HUES6 (cell line): Measurements from ENCODE around the gene TMEM63A.

Experiments
- H3K27ac ChIP-seq: 2 replicates; pipeline ENCODE4 v1.7.0; 2013; ENCODE audit warnings: low read depth, mild to moderate bottlenecking, low read length, inconsistent platforms
- H3K27me3 ChIP-seq: 2 replicates; pipeline ENCODE4 v1.6.1; 2013; ENCODE audit warnings: low read length; ENCODE audit not compliant: control insufficient read depth, insufficient read depth
- H3K36me3 ChIP-seq: 2 replicates; pipeline ENCODE4 v1.6.1; 2013; ENCODE audit warnings: low read length; ENCODE audit not compliant: control insufficient read depth, insufficient read depth
- H3K4me1 ChIP-seq: 2 replicates; pipeline ENCODE4 v1.6.1; 2013; ENCODE audit warnings: low read length; ENCODE audit not compliant: control insufficient read depth, insufficient read depth
- H3K4me3 ChIP-seq: 2 replicates; pipeline ENCODE4 v1.5.1; 2013; ENCODE audit warnings: low read depth, low read length
- H3K9ac ChIP-seq: one replicate; pipeline ENCODE4 v1.6.1; 2013; ENCODE audit warnings: mild to moderate bottlenecking, low read length
- H3K9me3 ChIP-seq: 2 replicates; pipeline ENCODE4 v1.6.1; 2013; ENCODE audit warnings: low read depth, low read length; ENCODE audit not compliant: control insufficient read depth, insufficient read depth

TMEM63A gene

GRCh38 chr1:225883616-225884265 lies 1.6 kb upstream of the TMEM63A start:
- Histone ChIP-seq H3K9me3 (no peaks in the 10 kb centered on the region), H3K9ac (peak overlapping the region; percentile 98), H3K4me3 (peak overlapping the region; percentile 97), H3K27ac (no peak overlapping the region), H3K27me3 (peaks cover 9% of the 10 kb centered on the region; the same call in 1 of the 2 replicates), H3K36me3 (peaks cover 15% of the 10 kb centered on the region), H3K4me1 (peaks cover 31% of the 10 kb centered on the region)

- Histone ChIP-seq H3K4me3 (peak overlapping the region; percentile 97), H3K4me1 (peaks cover 29% of the 10 kb centered on the region), H3K36me3 (peaks cover 17% of the 10 kb centered on the region), H3K9ac (peak overlapping the region; percentile 98), H3K27me3 (peaks cover 4% of the 10 kb centered on the region; the same call in 1 of the 2 replicates), H3K9me3 (no peaks in the 10 kb centered on the region), H3K27ac (peak overlapping the region; percentile 95)
Observed at GRCh38 chr1:225882694-225883615, 775 bp upstream of the TMEM63A start.

GRCh38 chr1:225881081-225881958 lies 860 bp downstream of the TMEM63A start:
- Histone ChIP-seq H3K27me3 (peaks cover 4% of the 10 kb centered on the region; the same call in 1 of the 2 replicates), H3K4me3 (peak overlapping the region; percentile 97), H3K9ac (peak overlapping the region; percentile 98), H3K36me3 (peaks cover 20% of the 10 kb centered on the region), H3K4me1 (peaks cover 32% of the 10 kb centered on the region), H3K9me3 (no peaks in the 10 kb centered on the region), H3K27ac (peak overlapping the region; percentile 95)

GRCh38 chr1:225880636-225881035 lies 1.5 kb downstream of the TMEM63A start:
- 0 out of 2 replicates have a peak, but pooled peaks cover 4% of the 10 kb centered on the region for H3K27me3 ChIP-seq
- peak overlapping the region; percentile 11 for H3K9ac ChIP-seq
- peak overlapping the region; percentile 97 for H3K4me3 ChIP-seq
- no peak overlapping the region for H3K27ac ChIP-seq
- peaks cover 20% of the 10 kb centered on the region for H3K36me3 ChIP-seq
- H3K4me1 ChIP-seq, result peaks cover 35% of the 10 kb centered on the region
- no peaks in the 10 kb centered on the region for H3K9me3 ChIP-seq

GRCh38 chr1:225880222-225880588 lies 2.0 kb downstream of the TMEM63A start:
- H3K9me3 ChIP-seq, result no peaks in the 10 kb centered on the region
- peak overlapping the region; percentile 97; the same call in 1 of the 2 replicates for H3K4me3 ChIP-seq
- peaks cover 35% of the 10 kb centered on the region for H3K4me1 ChIP-seq
- H3K9ac ChIP-seq, result peak overlapping the region; percentile 11
- H3K27ac ChIP-seq, result no peak overlapping the region
- H3K36me3 ChIP-seq, result peaks cover 24% of the 10 kb centered on the region
- H3K27me3 ChIP-seq, result 0 out of 2 replicates have a peak, but pooled peaks cover 4% of the 10 kb centered on the region

- H3K9ac ChIP-seq, result no peak overlapping the region
- no peak overlapping the region for H3K27ac ChIP-seq
Observed at GRCh38 chr1:225879521-225880221, 2.5 kb downstream of the TMEM63A start.

GRCh38 chr1:225878282-225878681 lies 3.9 kb downstream of the TMEM63A start:
- H3K9me3 ChIP-seq, result no peaks in the 10 kb centered on the region
- H3K4me3 ChIP-seq, result no peak overlapping the region
- peaks cover 41% of the 10 kb centered on the region for H3K36me3 ChIP-seq
- H3K9ac ChIP-seq, result no peak overlapping the region
- no peaks in the 10 kb centered on the region for H3K27me3 ChIP-seq
- H3K4me1 ChIP-seq, result peaks cover 30% of the 10 kb centered on the region
- no peak overlapping the region for H3K27ac ChIP-seq

More at GRCh38 chr1:225879521-225880221, 2.5 kb downstream of the TMEM63A start:
- Histone ChIP-seq H3K9me3 (no peaks in the 10 kb centered on the region), H3K36me3 (peaks cover 28% of the 10 kb centered on the region), H3K4me1 (peaks cover 35% of the 10 kb centered on the region), H3K27me3 (0 out of 2 replicates have a peak, but pooled peaks cover 4% of the 10 kb centered on the region), H3K4me3 (peak overlapping the region; percentile 6; the same call in 1 of the 2 replicates)

GRCh38 chr1:225877580-225877979 lies 4.6 kb downstream of the TMEM63A start:
- Histone ChIP-seq H3K9me3 (no peaks in the 10 kb centered on the region), H3K36me3 (peaks cover 46% of the 10 kb centered on the region), H3K9ac (no peak overlapping the region), H3K27me3 (no peaks in the 10 kb centered on the region), H3K4me3 (no peak overlapping the region), H3K4me1 (peaks cover 30% of the 10 kb centered on the region), H3K27ac (no peak overlapping the region)

GRCh38 chr1:225876900-225877510 lies 5.2 kb downstream of the TMEM63A start:
- Histone ChIP-seq H3K4me3 (no peak overlapping the region), H3K27me3 (no peaks in the 10 kb centered on the region), H3K4me1 (peaks cover 32% of the 10 kb centered on the region), H3K9ac (no peak overlapping the region), H3K27ac (no peak overlapping the region), H3K9me3 (no peaks in the 10 kb centered on the region), H3K36me3 (peaks cover 49% of the 10 kb centered on the region)
